Body of pancreas (tissue), 4 donors: Measurements from ENCODE around the gene CSPG4.

Experiments
- POLR2A ChIP-seq, 3 donors: fragments of 450-650 bp; IDR thresholded peaks; one replicate each; pipeline ENCODE4 v1.6.1; 2016; ENCODE audit warnings: antibody characterized with exemption in 3 of 3, mild to moderate bottlenecking in 2 of 3
- TF ChIP-seq, protein P1 (sequence below), 7 experiments: fragments of 450-650 bp in 4 of 7; fragments of 200-600 bp in 3 of 7; sonication (generic) in 3 of 7; IDR thresholded peaks; one replicate each; pipeline ENCODE4 v1.5.1; 2016 to 2019; ENCODE audit warnings: antibody characterized with exemption in 7 of 7

DNA sequence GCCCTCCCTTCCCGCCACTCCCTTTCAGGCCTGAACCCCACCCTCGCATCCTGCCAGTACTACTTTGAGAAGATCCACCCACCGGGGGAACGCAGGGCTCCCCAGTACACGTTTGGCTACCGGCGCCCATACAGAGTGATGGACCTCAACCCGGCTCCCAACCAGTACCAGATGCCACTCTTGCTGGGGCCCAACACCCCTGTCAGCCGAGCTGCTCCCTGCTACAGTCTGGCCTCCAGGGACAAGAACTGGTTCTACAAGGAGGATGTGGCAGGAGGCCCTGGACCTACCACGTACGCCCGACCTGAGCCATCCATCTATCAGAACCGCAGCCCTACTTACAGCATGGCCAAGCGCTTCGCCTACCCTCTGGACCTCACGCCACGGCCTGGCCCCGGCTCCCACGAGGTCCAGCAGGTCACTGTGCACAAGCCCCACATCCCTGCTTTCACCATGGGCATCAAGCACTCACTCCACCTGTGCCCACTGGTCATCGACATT lies 14.4 kb upstream of the CSPG4 start:
- TF ChIP-seq, protein P1, sequence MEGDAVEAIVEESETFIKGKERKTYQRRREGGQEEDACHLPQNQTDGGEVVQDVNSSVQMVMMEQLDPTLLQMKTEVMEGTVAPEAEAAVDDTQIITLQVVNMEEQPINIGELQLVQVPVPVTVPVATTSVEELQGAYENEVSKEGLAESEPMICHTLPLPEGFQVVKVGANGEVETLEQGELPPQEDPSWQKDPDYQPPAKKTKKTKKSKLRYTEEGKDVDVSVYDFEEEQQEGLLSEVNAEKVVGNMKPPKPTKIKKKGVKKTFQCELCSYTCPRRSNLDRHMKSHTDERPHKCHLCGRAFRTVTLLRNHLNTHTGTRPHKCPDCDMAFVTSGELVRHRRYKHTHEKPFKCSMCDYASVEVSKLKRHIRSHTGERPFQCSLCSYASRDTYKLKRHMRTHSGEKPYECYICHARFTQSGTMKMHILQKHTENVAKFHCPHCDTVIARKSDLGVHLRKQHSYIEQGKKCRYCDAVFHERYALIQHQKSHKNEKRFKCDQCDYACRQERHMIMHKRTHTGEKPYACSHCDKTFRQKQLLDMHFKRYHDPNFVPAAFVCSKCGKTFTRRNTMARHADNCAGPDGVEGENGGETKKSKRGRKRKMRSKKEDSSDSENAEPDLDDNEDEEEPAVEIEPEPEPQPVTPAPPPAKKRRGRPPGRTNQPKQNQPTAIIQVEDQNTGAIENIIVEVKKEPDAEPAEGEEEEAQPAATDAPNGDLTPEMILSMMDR (IDR thresholded peaks at IDR 0.05): no peak
- no peak for TF ChIP-seq POLR2A (IDR thresholded peaks at IDR 0.05)
